ENCODE results near the gene SLC35G3. TPM values are rescaled to one million over a fixed set of nuclear protein-coding genes. Genes with fewer than 3 reads are reported as not detected.
A peak's percentile ranks its signal among the peaks of the same experiment; 100 is the strongest.
"Not testable (repeated sequence)": the region's sequence is repeated elsewhere in the genome, so short reads cannot be mapped to it uniquely, and the experiment has no call there.

The SLC35G3 gene
- total RNA-seq: not detected in 2 replicates
- long read RNA-seq: 0 reads

DNA sequence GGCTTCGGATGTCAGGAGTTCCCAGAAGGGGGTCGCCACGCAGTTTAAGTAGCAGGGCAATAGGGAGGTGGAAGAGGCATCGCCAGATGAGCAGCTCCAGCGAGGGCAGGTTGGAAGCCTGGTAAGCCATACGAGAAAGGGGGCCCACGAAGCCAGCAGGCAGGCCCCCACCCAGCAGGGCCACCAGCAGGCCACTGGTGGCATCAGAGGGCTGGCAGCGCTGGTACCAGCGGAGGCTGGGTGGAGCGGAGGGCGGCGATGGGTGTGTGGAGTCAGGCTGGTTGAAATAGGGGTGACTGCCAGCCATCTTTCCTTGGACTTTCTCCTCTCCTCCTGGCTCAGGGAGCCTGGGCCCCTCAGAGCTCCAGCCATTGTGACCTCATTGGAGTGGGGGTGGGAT, at the start of gene SLC35G3:
SLC35G3 (minus strand) TSS at position 393 of the 400 bp plus-strand sequence; CDS start at position 307, 86 bp downstream.
- Mint-ChIP-seq H3K27ac (ENCODE audit: unreplicated experiment) (peak within 1 kb of the TSS; percentile 67), H3K27me3 (ENCODE audit: low read depth) (peaks cover 24% of the 10 kb centered on the region)
- DNase-seq (ENCODE audit: low read depth, low spot score); H3K36me3 Mint-ChIP-seq (ENCODE audit: low read depth); H3K4me3 Mint-ChIP-seq; H3K4me1 Mint-ChIP-seq; H3K9me3 Mint-ChIP-seq: not testable (repeated sequence)

GRCh38 chr17:35243561-35244340, 49.6 kb upstream of the SLC35G3 start:
- Mint-ChIP-seq H3K4me1 (peaks cover 24% of the 10 kb centered on the region), H3K27ac (ENCODE audit: unreplicated experiment) (peak overlapping the region; percentile 37), H3K36me3 (ENCODE audit: low read depth) (no peaks in the 10 kb centered on the region), H3K4me3 (peak overlapping the region; percentile 98), H3K9me3 (no peaks in the 10 kb centered on the region), H3K27me3 (ENCODE audit: low read depth) (no peaks in the 10 kb centered on the region)
- peak; percentile 16 for DNase-seq (ENCODE audit: low read depth, low spot score)
- no peak for TF ChIP-seq CTCF (conservative IDR thresholded peaks at IDR 0.05)

DNA sequence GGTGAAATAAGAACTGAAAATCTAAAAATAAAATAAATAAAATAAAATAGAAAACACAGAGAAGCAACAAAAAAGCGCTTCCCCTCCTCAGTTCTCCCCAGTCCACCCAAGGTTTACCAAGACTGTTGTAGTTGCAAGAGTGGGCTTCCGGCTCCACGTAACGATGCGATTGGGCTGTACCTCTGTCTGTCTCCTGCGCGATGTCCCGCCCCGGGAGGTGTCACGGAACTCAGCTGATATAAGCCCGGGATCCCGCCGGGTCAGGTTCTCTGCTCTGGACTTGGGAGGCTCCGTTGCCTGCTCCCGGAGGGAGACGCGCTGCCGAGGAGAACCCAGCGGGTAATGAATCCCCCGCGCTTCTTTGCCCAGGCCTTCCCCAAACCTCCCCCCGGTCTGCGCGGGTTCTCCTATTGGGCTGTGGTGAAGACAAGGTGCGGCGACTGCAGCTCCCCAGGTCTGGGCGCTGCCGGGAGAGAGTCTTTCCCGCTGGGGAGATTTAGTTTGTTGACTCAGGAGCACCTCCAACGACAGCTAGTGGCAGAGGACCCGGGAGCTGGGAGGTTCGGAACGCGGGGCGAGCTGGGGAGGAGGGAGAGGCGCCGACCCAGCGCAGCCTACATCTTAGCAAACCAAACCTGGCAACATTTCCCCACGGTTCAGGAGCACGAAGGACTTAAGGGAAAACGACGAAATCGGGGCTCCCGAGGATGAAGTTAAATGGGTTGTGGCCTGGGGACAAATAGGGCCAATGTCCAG, 48.8 kb upstream of the SLC35G3 start, which contains the start of gene SLFN5:
SLFN5 (plus strand) TSS at position 268 of the 756 bp plus-strand sequence. CDS start 15,619 bp downstream, outside the sequence.
- TF ChIP-seq CTCF (conservative IDR thresholded peaks at IDR 0.05): no peak
- Mint-ChIP-seq H3K27ac (ENCODE audit: unreplicated experiment) (peak within 1 kb of the TSS; percentile 83), H3K4me3 (peak within 1 kb of the TSS; percentile 98), H3K27me3 (ENCODE audit: low read depth) (peaks cover 5% of the 10 kb centered on the region), H3K36me3 (ENCODE audit: low read depth) (no peaks in the 10 kb centered on the region), H3K9me3 (no peaks in the 10 kb centered on the region), H3K4me1 (peaks cover 24% of the 10 kb centered on the region)
- peak; percentile 79 for DNase-seq (ENCODE audit: low read depth, low spot score)

- Mint-ChIP-seq H3K36me3 (ENCODE audit: low read depth) (no peaks in the 10 kb centered on the region), H3K4me3 (peak overlapping the region; percentile 98), H3K9me3 (no peaks in the 10 kb centered on the region), H3K27me3 (ENCODE audit: low read depth) (peaks cover 5% of the 10 kb centered on the region), H3K27ac (ENCODE audit: unreplicated experiment) (no peak overlapping the region), H3K4me1 (peaks cover 24% of the 10 kb centered on the region)
- TF ChIP-seq CTCF (conservative IDR thresholded peaks at IDR 0.05): peak; percentile 59
- no peak for DNase-seq (ENCODE audit: low read depth, low spot score)
These were observed 48.1 kb upstream of the SLC35G3 start for GRCh38 chr17:35242158-35242804.

DNA sequence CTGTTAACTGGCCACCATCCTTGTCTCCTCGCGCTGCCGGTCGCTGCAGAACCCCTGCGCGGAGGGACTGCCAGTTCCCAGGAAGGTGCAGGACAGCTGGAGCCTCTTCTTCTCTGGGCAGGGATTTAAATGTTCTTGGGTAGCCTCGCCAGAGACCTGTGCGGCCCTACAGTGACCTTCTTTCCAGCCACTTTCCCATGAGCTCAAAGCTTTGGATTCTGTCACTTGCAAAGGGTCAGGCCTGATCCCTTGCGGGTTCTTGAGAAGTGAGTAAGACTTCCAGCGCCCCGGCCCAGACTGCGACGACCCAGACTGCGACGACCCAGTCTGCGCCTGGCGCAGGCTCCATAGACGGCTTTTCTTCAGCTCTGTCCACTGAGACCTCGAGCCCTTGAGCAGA, 47.3 kb upstream of the SLC35G3 start:
- TF ChIP-seq CTCF (conservative IDR thresholded peaks at IDR 0.05): no peak
- Mint-ChIP-seq H3K4me3 (peak overlapping the region; percentile 98), H3K4me1 (peaks cover 24% of the 10 kb centered on the region), H3K27me3 (ENCODE audit: low read depth) (peaks cover 5% of the 10 kb centered on the region), H3K9me3 (no peaks in the 10 kb centered on the region), H3K27ac (ENCODE audit: unreplicated experiment) (no peak overlapping the region), H3K36me3 (ENCODE audit: low read depth) (no peaks in the 10 kb centered on the region)
- no peak for DNase-seq (ENCODE audit: low read depth, low spot score)
